NCI-H345 (cell line): Measurements from ENCODE around the gene DNAJC2.
A peak's percentile ranks its signal among the peaks of the same experiment; 100 is the strongest.

Experiments
- DNase-seq: peaks from one replicate; lab custom pipeline; 2025; lab: John Stamatoyannopoulos, UW

DNAJC2 gene

GRCh38 chr7:103344453-103345149 is at the start of gene DNAJC2:
TSS of gene DNAJC2 (minus strand) at chr7:103344767. CDS start at chr7:103344622, 145 bp downstream.
- peak; percentile 93 for DNase-seq

- DNase-seq = no peak
Observed at GRCh38 chr7:103391976-103392375, 47.4 kb upstream of the DNAJC2 start.

- DNase-seq = no peak
Observed at GRCh38 chr7:103391150-103391549, 46.6 kb upstream of the DNAJC2 start.

GRCh38 chr7:103389263-103389662 is 44.7 kb upstream of the DNAJC2 start:
- no peak for DNase-seq

GRCh38 chr7:103388469-103389140 is 44.0 kb upstream of the DNAJC2 start:
- DNase-seq = no peak

- no peak for DNase-seq
Observed at GRCh38 chr7:103387242-103387641, 42.7 kb upstream of the DNAJC2 start.

- DNase-seq = no peak
Observed at GRCh38 chr7:103382032-103382402, 37.5 kb upstream of the DNAJC2 start.

- no peak for DNase-seq
Observed at GRCh38 chr7:103381280-103382031, 36.9 kb upstream of the DNAJC2 start.

GRCh38 chr7:103380395-103381191 is 36.0 kb upstream of the DNAJC2 start:
- DNase-seq = no peak

- no peak for DNase-seq
Observed at GRCh38 chr7:103379270-103379975, 34.9 kb upstream of the DNAJC2 start.

- DNase-seq = no peak
Observed at GRCh38 chr7:103373866-103374643, 29.5 kb upstream of the DNAJC2 start.

- no peak for DNase-seq
Observed at GRCh38 chr7:103369432-103369831, 24.9 kb upstream of the DNAJC2 start.

GRCh38 chr7:103349805-103350204 is 5.2 kb upstream of the DNAJC2 start:
- DNase-seq = no peak

- DNase-seq = no peak
Observed at GRCh38 chr7:103348959-103349358, 4.4 kb upstream of the DNAJC2 start.

- DNase-seq = no peak
Observed at GRCh38 chr7:103348452-103348851, 3.9 kb upstream of the DNAJC2 start.

- DNase-seq = peak; percentile 90
Observed at GRCh38 chr7:103347507-103348267, 3.1 kb upstream of the DNAJC2 start, which contains the start of gene PSMC2. TSS of gene PSMC2 (plus strand) at chr7:103347643. CDS start at chr7:103347712, 69 bp downstream.

GRCh38 chr7:103346396-103346795 is 1.8 kb upstream of the DNAJC2 start:
- no peak for DNase-seq

- no peak for DNase-seq
Observed at GRCh38 chr7:103343758-103344452, 662 bp downstream of the DNAJC2 start.

- DNase-seq = no peak
Observed at GRCh38 chr7:103343332-103343731, 1.2 kb downstream of the DNAJC2 start.
